ENCODE results near the gene TCF7L2.
A peak's percentile ranks its signal among the peaks of the same experiment; 100 is the strongest.

TCF7L2 gene

GRCh38 chr10:113113918-113114317 lies 163.9 kb downstream of the TCF7L2 start:
- peak overlapping the region in 1 of 2 donors; percentile 21 for H3K27ac ChIP-seq
- no peak for DNase-seq
- intact Hi-C loops (cut with DNase I; ENCODE audit: low total_unique reads), result no loop called here
- no peaks in the 10 kb centered on the region for H3K9me3 ChIP-seq
- TF ChIP-seq CTCF (IDR thresholded peaks at IDR 0.05), result no peak
- peaks cover 0 to 50% (median 18%) of the 10 kb centered on the region in 4 donors for H3K4me1 ChIP-seq
- H3K36me3 ChIP-seq, result no peaks in the 10 kb centered on the region
- H3K27me3 ChIP-seq, result no peaks in the 10 kb centered on the region
- H3K4me3 ChIP-seq, result no peak overlapping the region

GRCh38 chr10:113115556-113115955 lies 165.5 kb downstream of the TCF7L2 start:
- Histone ChIP-seq H3K4me3 (no peak overlapping the region), H3K27me3 (no peaks in the 10 kb centered on the region), H3K27ac (no peak overlapping the region), H3K4me1 (peaks cover 0 to 50% (median 18%) of the 10 kb centered on the region in 4 donors), H3K36me3 (no peaks in the 10 kb centered on the region), H3K9me3 (no peaks in the 10 kb centered on the region)
- intact Hi-C loops (cut with DNase I; ENCODE audit: low total_unique reads), result no loop called here
- DNase-seq, result no peak
- TF ChIP-seq CTCF (IDR thresholded peaks at IDR 0.05), result no peak

- Histone ChIP-seq H3K4me1 (peaks cover 0 to 33% (median 2%) of the 10 kb centered on the region in 4 donors), H3K27me3 (no peaks in the 10 kb centered on the region), H3K36me3 (no peaks in the 10 kb centered on the region), H3K9me3 (no peaks in the 10 kb centered on the region), H3K27ac (no peak overlapping the region), H3K4me3 (no peak overlapping the region)
- intact Hi-C loops (cut with DNase I; ENCODE audit: low total_unique reads), result no loop called here
- no peak for DNase-seq
- TF ChIP-seq CTCF (IDR thresholded peaks at IDR 0.05), result no peak
Observed at GRCh38 chr10:113118882-113119281, 168.8 kb downstream of the TCF7L2 start.

GRCh38 chr10:113119801-113120200 lies 169.8 kb downstream of the TCF7L2 start:
- no peak overlapping the region for H3K27ac ChIP-seq
- H3K4me3 ChIP-seq, result no peak overlapping the region
- DNase-seq, result no peak
- intact Hi-C loops (cut with DNase I; ENCODE audit: low total_unique reads), result loop anchor here (10.0 kb wide), 2 partner anchors 155 to 555 kb away; no protein-coding TSS in a partner anchor
- H3K36me3 ChIP-seq, result no peaks in the 10 kb centered on the region
- H3K27me3 ChIP-seq, result no peaks in the 10 kb centered on the region
- no peak for TF ChIP-seq CTCF (IDR thresholded peaks at IDR 0.05)
- H3K4me1 ChIP-seq, result peaks cover 0 to 23% (median 0%) of the 10 kb centered on the region in 4 donors
- no peaks in the 10 kb centered on the region for H3K9me3 ChIP-seq

GRCh38 chr10:113121153-113121552 lies 171.1 kb downstream of the TCF7L2 start:
- intact Hi-C loops (cut with DNase I; ENCODE audit: low total_unique reads), result loop anchor here (10.0 kb wide), 2 partner anchors 156 to 556 kb away; no protein-coding TSS in a partner anchor

More at GRCh38 chr10:113121153-113121552, 171.1 kb downstream of the TCF7L2 start:
- Histone ChIP-seq H3K27ac (no peak overlapping the region), H3K27me3 (no peaks in the 10 kb centered on the region), H3K9me3 (no peaks in the 10 kb centered on the region), H3K4me1 (peaks cover 0 to 23% (median under 1%) of the 10 kb centered on the region in 4 donors), H3K36me3 (no peaks in the 10 kb centered on the region), H3K4me3 (no peak overlapping the region)
- TF ChIP-seq CTCF (IDR thresholded peaks at IDR 0.05), result no peak
- no peak for DNase-seq
